Hematopoietic multipotent progenitor cell treated with erythropoietin and hydrocortisone succinate and interleukin-3 and kit ligand, for 17 days (in vitro differentiated cells): ENCODE results near the gene HES6.

Experiments
- DNase-seq: peaks from one replicate; pipeline ENCODE4 v3.0.0-alpha.2; 2015; ENCODE audit warnings: low spot score

Gene HES6

GRCh38 chr2:238254095-238254723 is 14.4 kb upstream of the HES6 start:
- DNase-seq: no peak

GRCh38 chr2:238252766-238253630 is 13.2 kb upstream of the HES6 start:
- DNase-seq: no peak

DNA sequence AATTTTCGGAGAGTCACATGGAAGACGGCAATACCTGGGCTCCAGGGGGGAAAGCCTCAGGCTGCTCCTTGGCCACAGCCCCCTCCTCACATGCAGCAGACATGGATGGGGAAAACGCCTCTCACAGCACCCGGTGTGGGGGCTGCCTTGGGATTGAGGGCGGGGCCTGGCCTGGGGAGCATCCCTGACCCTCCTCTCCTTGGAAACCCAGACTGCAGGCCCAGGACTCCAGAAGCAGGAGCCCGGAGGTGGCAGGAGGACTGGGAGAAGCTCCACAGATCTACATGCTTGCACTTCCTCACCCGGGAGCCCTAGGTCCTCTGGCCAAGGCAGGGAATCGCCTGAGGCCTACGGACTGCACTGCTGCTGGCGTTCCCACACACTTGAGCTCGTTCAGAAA is 12.1 kb upstream of the HES6 start:
- DNase-seq: no peak

- no peak for DNase-seq
Observed at GRCh38 chr2:238251331-238251730, 11.5 kb upstream of the HES6 start.

DNA sequence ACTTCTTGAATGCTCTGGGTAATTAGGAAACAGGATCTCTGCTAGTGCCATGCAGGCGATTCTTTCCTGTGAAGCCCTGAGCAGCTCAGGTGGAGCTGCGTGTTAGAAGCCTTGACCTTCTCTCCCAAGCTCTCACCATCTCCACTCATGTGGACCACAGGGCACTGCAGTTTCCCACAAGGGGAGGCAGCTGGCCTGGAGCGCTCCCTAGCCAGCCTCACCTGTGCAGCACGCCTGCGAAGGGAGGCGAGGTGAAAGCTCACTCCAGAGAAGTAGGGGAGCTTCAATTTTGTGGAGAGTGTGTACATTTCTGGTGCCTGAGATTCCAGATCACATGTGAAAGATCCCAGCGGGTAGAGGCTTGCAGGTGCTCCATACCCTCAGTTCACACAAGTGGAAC is 11.1 kb upstream of the HES6 start:
- DNase-seq: no peak

- no peak for DNase-seq
Observed at GRCh38 chr2:238247841-238248453, 8.1 kb upstream of the HES6 start.

GRCh38 chr2:238247002-238247822 is 7.4 kb upstream of the HES6 start:
- DNase-seq: no peak

DNA sequence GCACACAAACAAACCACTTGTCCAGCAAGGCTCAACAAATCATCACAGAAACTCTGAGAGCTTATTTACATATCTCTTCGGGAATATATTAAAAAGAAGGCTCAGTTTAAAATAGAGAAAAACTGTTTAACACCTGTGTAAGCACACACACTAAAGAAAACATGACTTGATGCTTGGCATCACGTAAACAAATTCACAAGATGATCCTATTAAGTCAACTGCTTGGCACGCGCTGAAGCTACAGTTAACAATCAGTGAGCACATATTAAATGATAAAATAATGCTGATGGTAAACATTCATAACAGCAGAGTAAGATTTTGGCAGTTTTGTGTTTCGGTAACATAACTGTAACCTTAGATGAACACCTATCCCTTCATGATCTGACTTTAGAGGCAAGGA is 4.3 kb upstream of the HES6 start:
- DNase-seq: no peak

DNA sequence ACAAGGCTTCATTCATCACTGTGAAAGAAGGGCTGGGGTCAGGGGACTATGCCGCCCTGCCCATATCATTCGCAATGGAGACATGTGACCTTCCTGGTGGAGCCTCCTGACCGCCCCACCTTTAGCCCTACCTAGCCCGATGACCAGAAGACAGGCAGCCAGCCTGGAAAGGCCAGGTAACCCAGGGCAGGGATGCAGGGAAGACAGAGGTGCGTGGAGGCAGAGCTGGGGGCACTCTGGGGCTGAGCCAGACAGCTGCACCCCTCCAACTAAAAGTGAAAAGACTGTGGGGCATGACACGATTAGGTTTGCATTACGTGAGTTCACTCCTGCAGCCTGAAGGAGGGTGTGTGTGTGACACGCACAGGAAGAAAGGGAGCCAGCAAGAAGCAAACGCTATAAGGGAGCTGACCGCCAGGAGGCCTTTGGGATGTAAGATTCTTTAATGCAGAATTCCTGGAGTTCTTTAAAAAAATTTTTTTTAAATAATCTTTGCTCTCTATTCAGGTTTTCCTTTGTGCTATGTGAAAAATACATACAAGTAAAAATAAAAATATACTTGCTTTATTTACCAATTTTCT is 3.7 kb upstream of the HES6 start:
- DNase-seq: no peak

DNA sequence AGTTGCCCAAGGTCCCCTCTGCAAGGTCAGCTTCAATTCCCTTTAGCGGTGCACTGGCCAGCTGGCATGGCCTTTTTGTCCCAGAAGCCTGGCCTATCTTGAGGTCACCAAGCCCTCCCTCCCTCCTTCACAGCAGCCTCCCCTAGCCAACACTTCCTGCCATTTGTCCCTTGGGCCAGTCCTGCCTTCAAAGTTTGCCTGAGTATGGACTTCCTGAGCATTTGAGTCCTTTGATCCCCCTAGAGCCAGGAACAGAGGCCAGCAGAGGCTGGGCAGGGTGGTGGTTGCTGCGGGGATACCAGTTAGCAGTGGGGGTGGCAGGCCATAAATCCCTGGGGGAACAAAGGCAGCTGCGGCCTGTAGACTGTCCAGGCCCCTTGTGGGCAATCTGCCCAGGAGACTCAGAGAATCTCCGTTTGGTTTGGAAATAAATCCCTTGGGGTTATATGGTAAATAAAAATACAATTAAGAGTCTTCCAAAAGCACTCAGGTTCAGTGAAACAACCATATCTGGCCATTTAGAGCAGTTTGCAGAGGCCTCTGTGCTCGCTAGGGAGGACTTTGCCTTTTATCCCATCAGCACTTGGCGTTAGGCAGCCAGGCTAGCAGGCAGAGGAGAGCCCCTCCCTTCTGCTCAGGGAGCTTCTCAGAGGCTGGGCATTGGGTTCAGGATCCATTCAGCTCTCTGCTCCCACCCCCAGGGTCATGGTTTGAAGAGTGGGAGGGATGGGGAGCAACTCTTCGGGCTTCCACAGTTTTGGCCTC is 3.1 kb upstream of the HES6 start:
- DNase-seq: no peak

DNA sequence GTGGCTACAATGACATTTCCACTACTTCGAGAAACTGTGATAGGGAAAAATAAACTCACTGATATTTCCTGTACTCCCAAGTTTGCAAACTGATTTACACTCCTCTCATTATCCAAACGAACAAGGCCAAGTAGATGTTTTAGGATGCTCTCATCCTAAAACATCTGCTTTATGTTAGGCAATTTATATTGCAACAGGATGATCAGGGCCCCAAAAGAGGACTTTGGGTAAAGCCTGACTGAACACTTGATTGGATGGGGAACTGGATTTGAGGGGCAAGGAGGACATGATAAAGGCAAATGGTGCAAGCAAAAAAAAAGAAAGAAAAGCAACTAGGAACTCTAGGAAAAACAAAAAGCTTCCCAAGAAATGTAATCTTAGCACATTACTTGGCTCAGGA is 2.1 kb upstream of the HES6 start:
- no peak for DNase-seq

GRCh38 chr2:238240757-238241711 is 1.2 kb upstream of the HES6 start:
- DNase-seq: no peak

- no peak for DNase-seq
Observed at GRCh38 chr2:238239543-238239862, 335 bp downstream of the HES6 start.

DNA sequence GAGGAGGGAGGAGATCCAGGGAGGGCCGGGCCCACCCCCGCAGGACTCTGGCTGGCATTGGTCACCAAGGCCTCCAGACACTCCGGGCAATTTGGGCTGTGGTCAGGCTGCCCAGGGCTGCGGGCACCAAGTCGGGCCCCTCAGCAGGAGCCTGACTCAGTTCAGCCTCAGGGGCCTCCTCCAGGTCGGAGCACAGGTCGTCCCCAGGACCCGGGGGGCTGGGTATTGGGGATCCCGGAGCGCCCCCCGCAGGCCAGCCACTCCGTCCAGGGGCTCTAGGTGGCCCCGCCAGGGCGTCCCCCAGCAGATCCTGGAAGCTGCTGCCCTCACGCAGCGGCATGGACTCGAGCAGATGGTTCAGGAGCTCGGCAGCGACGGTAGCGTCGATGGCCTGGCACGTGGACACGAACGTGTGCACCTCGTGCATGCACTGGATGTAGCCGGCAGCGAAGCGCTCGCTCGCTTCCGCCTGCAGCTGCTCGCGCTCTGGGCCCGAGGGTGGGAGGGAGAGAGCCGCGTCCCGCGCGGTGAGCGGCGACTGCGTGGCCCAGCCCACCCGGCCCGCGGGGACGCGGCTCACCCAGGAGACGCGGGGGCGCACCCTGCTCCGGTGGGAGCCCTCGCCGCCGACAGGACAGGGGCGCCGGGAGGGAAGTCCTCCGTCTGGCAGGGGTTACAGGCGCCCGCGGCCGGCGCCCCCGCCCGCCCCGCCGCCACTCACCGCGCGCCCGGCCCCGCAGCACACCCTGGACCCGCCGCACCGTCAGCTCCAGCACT is 884 bp downstream of the HES6 start:
- peak; percentile 32 for DNase-seq

GRCh38 chr2:238238311-238238765 is 1.5 kb downstream of the HES6 start:
- DNase-seq: no peak

DNA sequence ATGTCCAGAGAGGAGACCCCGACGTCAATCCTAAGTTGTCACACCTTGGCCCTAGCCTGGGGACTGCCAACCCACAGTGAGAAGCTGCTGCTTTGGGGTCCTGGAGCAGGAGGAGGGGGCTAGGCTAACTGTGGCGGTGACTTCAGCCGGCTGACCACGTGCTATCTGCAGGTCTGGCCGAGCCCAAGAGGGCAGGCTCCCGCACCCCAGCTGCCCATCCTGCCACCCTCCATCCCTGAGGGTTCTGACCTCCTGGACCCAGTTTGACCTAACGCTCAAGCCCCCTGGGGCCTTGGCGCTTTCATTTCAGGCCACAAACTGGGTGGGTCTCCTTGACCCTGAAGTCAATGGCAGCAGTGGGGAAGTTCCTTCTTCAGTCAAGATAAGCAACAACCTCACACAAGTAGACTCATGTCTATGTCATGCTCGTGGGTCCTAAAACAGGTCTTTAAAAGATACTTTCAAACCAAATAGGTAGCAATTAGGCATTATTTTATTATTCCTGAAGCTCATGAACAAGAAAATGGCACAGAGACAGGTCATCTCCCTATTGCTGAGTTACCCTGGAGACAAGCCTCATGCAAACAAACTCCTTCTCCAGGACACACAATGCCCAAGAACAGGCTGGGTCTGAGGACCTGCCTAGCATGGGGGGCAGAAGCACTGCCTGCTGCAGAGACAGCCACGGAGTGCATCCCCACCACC is 2.3 kb downstream of the HES6 start:
- DNase-seq: no peak

GRCh38 chr2:238236571-238236970 is 3.3 kb downstream of the HES6 start:
- DNase-seq: no peak

DNA sequence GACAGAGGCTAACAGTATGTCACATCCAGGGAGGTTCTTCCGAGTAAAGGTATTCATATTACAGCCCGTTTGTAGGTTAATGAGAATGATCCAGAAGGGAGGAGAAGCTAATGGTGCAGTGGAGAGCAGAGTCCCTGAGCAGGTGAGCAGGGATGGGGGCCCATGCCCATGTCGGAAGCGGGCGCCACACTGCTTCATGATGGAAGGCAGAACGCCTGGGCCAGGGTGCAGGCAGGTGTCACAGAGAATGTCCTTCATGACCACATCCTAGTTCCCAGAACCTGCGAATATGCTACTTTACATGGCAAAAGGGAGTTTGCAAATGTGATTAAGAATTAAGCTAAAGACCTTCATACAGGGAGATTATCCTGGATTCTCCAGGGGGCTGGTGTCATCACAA is 4.0 kb downstream of the HES6 start:
- no peak for DNase-seq

GRCh38 chr2:238235331-238235732 is 4.5 kb downstream of the HES6 start:
- DNase-seq: no peak
